Activated naive CD8-positive, alpha-beta T cell treated with anti-CD3 and anti-CD28 coated beads, Interleukin-2, amount 50 U/mL, for 24 hours (primary cell): ENCODE measurements around the gene CD300LG.
"Not testable (repeated sequence)": the region's sequence is repeated elsewhere in the genome, so short reads cannot be mapped to it uniquely, and the experiment has no call there.

Experiments used
- ATAC-seq: fragments of 150-1000 bp; cut with Tn5 transposase; one replicate; pipeline ENCODE4 v1.10.0; 2021
- DNase-seq: peaks from one replicate; pipeline ENCODE4 v3.0.0; 2021
- H3K27ac Mint-ChIP-seq: one replicate; pipeline ENCODE4 v1.8.0; 2021; ENCODE audit warnings: mild to moderate bottlenecking, mixed read lengths
- H3K27me3 Mint-ChIP-seq: one replicate; pipeline ENCODE4 v1.8.0; 2021; ENCODE audit warnings: mixed read lengths
- H3K36me3 Mint-ChIP-seq: one replicate; pipeline ENCODE4 v1.8.0; 2021; ENCODE audit warnings: low read depth, mixed read lengths
- H3K4me1 Mint-ChIP-seq: one replicate; pipeline ENCODE4 v1.8.0; 2021; ENCODE audit warnings: mixed read lengths
- H3K4me3 Mint-ChIP-seq: one replicate; pipeline ENCODE4 v1.8.0; 2021; ENCODE audit warnings: mild to moderate bottlenecking, moderate library complexity, mixed read lengths
- H3K9me3 Mint-ChIP-seq: one replicate; pipeline ENCODE4 v1.8.0; 2021; ENCODE audit warnings: mixed read lengths

Gene CD300LG

DNA sequence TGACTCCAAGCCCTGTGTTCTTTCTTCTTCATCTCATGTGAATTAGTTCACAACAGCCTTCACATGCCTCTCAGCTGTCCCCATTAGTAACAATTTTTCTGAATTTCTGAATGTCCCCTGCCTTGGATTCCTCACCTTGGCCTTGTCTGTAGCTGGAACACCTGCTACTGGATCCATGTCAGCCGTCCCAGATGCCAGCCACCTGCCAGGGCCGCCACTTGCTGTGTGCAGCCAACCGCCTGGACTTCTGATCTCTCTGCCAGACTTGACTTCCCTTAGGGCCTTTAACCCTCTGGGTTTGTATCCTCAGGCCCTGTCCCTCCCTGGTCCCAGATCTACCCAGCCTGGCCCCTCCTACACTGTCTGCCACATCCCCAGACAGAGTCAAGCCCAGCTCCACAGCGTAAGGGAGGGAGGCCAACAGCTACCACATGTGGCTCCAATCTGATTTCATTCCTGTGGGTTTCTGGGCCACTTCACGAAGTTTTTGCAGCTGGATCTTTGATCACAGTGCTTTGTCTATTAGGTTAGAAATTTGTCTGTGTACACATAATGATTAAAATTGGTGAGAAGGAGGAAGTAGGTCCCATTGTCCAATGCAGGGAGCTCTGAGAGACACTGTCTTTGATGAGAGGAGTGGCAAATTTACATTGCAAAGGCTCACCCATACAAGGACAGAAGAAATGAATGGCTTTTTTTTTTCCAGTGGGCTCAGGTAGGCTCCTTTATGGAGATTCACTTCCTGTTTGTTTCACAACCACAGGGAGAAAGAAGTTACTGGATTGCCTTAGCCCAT, 45.1 kb downstream of the CD300LG start:
- Mint-ChIP-seq H3K27me3 (peaks cover 4% of the 10 kb centered on the region), H3K4me3 (no peak overlapping the region), H3K36me3 (no peaks in the 10 kb centered on the region), H3K9me3 (no peaks in the 10 kb centered on the region), H3K4me1 (no peaks in the 10 kb centered on the region), H3K27ac (no peak overlapping the region)
- ATAC-seq: no peak
- no peak for DNase-seq

DNA sequence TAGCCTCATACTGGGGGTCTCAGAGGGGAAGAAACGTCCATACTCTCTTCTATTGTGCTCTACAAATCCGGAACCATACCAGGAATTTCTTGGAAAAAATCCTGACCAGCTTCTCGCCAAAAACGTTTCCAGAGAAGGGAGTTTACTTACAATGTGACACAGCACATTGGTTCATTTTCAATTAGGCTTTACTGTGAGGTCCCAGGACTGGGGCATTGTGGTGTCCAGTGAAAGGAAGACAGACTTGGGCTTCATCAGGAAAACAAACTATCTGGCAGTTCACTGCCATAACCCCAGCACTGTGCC, 45.6 kb downstream of the CD300LG start:
- no peaks in the 10 kb centered on the region for H3K9me3 Mint-ChIP-seq
- H3K4me1 Mint-ChIP-seq: no peaks in the 10 kb centered on the region
- no peak for DNase-seq
- H3K36me3 Mint-ChIP-seq: no peaks in the 10 kb centered on the region
- no peak for ATAC-seq
- peaks cover 4% of the 10 kb centered on the region for H3K27me3 Mint-ChIP-seq
- no peak overlapping the region for H3K27ac Mint-ChIP-seq
- no peak overlapping the region for H3K4me3 Mint-ChIP-seq

DNA sequence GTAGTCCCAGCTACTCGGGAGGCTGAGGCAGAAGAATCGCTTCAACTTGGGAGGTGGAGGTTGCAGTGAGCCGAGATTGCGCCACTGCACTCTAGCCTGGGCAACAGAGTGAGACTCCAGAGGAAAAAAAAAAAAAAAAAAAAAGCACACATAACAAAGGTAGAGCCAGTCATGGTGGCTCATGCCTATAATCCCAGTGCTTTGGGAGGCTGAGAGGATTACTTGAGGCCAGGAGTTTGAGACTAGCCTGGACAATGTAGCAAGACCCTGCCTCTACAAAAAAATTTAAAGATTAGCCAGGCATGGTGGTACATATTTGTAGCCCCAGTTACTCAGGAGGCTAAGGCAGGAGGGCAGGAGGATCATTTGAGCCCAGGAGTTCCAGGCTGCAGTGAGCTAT, 47.5 kb downstream of the CD300LG start:
- H3K36me3 Mint-ChIP-seq, H3K27me3 Mint-ChIP-seq, H3K9me3 Mint-ChIP-seq, DNase-seq, H3K4me3 Mint-ChIP-seq, H3K27ac Mint-ChIP-seq, ATAC-seq, H3K4me1 Mint-ChIP-seq: not testable (repeated sequence)

DNA sequence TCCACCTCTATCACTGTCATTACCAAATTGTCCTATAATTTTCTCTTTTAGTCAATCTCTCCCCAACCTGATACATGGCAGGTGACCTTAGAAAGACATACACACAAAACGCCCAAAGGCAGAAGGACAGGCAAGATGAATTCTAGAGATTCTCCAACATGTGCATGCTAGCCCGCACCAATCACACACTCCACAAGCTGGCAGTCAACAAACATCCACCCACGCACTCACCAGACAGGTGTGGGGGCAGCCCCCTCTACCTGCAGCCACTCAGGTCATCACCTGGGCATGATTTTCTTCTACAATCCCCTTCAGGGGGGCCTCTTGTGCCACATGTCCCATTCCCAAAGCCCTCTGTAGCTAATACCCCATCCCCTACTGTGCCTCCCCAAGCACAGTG, 50.9 kb downstream of the CD300LG start:
- DNase-seq (no peak), ATAC-seq (no peak)
- peaks cover 5% of the 10 kb centered on the region for H3K27me3 Mint-ChIP-seq
- no peak overlapping the region for H3K4me3 Mint-ChIP-seq
- no peaks in the 10 kb centered on the region for H3K9me3 Mint-ChIP-seq
- H3K27ac Mint-ChIP-seq: no peak overlapping the region
- no peaks in the 10 kb centered on the region for H3K36me3 Mint-ChIP-seq
- peaks cover 15% of the 10 kb centered on the region for H3K4me1 Mint-ChIP-seq

DNA sequence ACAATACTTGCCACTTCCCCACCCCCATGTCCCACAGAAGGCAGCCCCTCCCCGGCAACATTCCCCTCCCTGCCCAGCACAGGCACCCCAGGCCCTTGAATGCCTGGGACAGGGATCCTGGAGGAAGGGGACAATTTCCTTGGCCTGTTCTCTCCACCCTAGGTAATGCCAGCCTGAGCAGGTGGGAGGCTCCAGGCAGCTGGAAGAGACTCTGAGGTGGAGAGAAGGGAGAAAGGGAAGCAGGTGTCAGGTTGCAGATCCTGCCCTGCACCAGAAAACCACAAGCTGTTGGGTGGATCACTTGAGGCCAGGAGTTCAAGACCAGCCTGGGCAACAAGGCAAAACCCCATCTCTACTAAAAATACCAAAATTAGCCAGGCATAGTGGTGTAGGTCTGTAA, 51.5 kb downstream of the CD300LG start:
- Mint-ChIP-seq H3K9me3 (no peaks in the 10 kb centered on the region), H3K27me3 (peaks cover 5% of the 10 kb centered on the region), H3K27ac (no peak overlapping the region), H3K4me1 (peaks cover 15% of the 10 kb centered on the region), H3K4me3 (no peak overlapping the region), H3K36me3 (no peaks in the 10 kb centered on the region)
- DNase-seq (no peak), ATAC-seq (no peak)

DNA sequence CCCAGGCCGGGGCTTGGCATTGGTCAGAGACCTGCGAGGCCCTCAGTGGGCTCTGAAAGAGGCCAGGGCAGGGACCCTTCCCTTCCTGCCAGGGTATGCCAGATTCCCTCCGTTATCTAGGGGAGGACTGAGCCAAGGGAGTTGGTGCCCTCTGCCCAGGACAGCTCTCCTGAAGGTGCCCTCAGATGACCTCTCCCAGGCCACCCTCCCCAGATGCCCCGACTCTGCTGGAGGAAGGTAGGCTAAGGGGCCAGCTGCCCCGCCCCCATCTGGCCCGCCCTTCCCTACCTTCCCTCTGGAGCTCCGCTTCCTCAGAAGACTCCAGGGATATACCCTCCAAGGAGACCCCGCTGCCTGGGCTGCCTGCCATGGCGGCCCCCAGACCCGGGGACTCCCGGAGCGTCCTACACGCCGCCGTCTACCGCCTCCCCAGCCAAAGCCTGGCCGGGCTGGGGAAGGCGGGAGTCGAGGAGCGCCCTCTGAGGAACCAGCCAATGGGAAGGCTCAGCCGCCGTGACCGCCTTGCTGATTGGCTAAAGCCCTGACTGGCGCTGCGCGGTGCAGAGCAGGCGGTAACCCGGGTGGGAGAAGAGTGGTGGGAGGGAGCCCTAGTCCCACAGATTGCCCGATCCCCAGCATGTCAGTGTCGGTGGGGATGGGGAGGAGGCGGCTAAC, 53.3 kb downstream of the CD300LG start:
- Mint-ChIP-seq H3K36me3 (no peaks in the 10 kb centered on the region), H3K4me3 (peak overlapping the region; percentile 65), H3K4me1 (peaks cover 15% of the 10 kb centered on the region), H3K27me3 (peaks cover 13% of the 10 kb centered on the region), H3K9me3 (no peaks in the 10 kb centered on the region), H3K27ac (no peak overlapping the region)
- DNase-seq (peak; percentile 85), ATAC-seq (peak; percentile 99)

DNA sequence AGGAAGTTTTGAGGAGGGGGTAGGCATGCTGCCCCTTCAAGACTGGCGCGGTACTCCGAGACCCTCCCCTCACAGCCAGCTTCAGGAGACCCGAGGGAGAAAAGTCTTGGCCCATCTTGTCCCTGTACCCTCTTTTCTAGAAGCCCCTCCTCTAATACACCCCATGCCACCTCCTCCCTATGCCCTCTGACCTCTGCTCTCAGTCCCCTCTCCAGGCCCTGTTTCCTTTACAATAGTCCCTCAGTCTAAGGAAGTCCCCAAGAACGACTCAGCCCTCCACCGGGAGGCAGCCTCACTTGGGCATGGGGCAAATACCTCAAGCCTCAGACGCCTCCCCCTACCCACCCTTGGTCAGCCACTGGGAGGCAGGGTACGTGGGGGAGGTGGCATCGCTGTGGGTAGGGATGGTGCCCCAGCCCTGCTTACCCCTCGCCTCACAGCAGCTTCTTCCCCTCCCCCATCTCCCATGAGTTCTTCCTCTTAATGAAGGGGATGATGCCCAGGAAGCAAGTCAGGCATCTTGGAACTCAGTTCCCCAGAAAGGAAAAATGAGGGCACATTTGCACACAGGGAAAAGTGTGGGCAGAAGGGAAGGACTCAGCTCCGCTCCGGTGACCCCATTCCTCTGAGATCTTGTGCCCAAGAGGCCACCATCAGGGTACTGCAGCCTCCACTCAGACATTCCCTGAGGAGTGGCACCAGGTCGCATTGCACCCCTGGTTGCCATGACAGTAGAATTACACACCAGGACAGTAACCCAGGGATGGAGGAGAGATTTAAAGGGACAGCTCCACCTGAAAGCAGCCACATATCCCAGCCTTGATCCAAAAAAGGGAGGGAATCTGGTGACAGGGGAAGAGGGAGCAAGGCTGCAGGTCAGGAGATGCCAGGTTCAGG, 54.1 kb downstream of the CD300LG start:
- no peaks in the 10 kb centered on the region for H3K9me3 Mint-ChIP-seq
- peak overlapping the region; percentile 65 for H3K4me3 Mint-ChIP-seq
- DNase-seq: no peak
- peaks cover 17% of the 10 kb centered on the region for H3K4me1 Mint-ChIP-seq
- H3K27ac Mint-ChIP-seq: no peak overlapping the region
- H3K27me3 Mint-ChIP-seq: peaks cover 13% of the 10 kb centered on the region
- no peak for ATAC-seq
- H3K36me3 Mint-ChIP-seq: no peaks in the 10 kb centered on the region

DNA sequence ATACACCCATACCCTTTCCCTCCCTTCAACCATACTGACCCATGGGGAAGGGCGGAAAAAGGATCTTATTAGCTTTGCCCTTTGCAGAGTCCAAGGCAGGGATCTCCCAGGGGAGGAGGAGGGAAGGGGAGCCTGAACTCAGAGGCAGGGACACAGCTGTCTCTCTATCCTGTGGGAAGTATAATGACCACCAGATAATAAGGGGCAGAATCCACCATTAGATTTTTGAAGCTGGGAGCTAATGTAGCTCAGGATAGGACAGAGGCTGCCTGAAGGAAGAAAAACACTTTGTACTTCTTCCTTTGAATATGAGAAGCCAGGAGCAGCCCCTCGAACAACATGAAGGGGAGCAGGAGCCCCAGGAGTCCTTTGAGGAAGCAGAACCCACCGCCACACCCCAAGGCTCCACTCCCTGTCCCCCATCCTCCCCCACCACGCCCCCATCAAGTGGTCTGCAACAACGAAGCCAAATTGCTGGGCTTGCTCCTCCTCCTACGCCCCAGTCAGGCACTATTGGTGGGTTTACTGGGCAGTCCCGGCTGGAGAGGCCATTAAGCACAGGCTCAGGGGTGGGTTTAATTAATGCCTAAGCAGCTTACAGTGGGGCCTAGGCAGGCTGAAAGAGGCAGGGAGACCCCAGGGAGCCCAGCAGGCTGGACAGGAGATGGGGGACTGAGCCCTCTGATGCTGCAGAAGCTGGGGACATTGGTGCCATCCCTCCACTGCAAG, 55.0 kb downstream of the CD300LG start:
- Mint-ChIP-seq H3K27ac (no peak overlapping the region), H3K4me1 (peaks cover 22% of the 10 kb centered on the region), H3K4me3 (no peak overlapping the region), H3K36me3 (no peaks in the 10 kb centered on the region), H3K27me3 (peaks cover 20% of the 10 kb centered on the region), H3K9me3 (no peaks in the 10 kb centered on the region)
- ATAC-seq (no peak), DNase-seq (no peak)

DNA sequence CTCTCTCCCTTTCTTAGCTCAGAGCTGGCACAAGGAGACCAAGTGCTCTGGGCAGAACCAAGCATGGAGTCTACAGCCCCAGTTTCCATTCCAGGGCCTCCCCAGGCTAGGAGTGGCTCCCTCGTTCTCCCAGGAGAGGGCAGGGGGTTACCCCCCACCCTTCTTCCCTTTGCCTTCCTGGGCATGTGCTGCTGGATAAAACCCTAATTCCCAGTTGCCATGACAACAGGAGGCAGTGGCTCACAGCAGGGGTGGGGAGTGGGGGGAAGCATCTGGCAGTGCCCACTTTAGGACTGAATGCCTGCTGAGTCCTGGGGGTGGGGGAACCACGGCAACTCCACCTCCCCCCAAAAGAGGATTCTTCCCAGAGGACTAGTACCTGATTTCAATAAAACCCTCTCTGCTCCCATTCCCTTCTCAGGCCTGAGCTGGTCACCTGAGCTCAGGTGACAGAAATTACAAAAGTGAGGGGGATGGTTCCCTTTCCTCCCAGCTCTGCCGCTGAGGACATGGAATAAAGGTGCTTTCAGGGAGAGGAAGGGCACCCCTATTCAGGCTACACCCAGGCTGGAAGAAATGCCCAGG, 58.5 kb downstream of the CD300LG start:
- no peak for ATAC-seq

DNA sequence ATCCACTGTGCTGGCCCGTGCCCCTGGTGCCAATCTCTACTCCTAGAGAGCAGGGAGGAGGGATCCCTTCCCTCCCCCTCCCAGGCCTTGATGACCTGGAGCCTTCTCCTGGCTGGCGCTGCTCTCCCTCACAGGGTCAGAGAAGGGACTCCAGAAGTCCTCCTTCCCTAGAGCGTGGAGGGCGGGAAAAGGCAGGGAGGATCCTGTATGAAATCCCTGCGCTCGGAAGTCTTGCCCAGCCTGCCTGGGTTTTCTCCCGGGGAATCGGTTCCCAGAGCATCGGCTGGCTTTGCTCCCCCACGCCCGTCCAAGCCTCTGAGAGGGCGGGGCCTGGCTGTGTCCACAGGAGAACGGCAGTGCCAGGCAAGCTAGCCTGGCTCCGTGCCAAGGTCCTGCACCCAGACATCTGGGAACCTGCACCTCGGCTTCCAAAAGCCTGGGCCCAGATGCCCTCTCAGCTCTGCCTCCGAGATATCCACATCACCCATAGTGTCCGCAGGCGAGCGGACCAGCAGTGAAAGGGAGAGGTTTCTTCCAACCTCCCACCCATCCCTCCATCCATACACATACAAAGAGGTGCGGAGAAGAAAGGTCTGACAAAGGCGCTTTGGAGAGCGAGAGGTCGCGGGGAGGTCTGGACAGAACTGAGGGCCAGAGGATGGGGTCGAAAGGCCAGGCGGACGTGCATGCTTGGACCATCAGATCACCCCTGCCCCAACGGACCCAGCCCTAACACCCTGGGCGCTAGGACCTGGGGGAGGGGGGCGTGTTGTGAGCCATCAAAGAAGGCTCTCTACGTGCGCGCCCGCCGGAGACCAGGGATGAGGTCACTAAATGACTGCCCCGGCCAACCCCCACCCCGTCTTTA, 59.2 kb downstream of the CD300LG start:
- Mint-ChIP-seq H3K9me3 (no peaks in the 10 kb centered on the region), H3K36me3 (no peaks in the 10 kb centered on the region), H3K4me1 (peaks cover 21% of the 10 kb centered on the region), H3K27me3 (peaks cover 23% of the 10 kb centered on the region), H3K4me3 (peak overlapping the region; percentile 62), H3K27ac (no peak overlapping the region)
- ATAC-seq (no peak), DNase-seq (peak; percentile 39)

More for the DNA sequence above, 58.5 kb downstream of the CD300LG start:
- no peak overlapping the region for H3K4me3 Mint-ChIP-seq
- H3K36me3 Mint-ChIP-seq: no peaks in the 10 kb centered on the region
- no peak for DNase-seq
- peaks cover 25% of the 10 kb centered on the region for H3K27me3 Mint-ChIP-seq
- H3K4me1 Mint-ChIP-seq: peaks cover 27% of the 10 kb centered on the region
- H3K9me3 Mint-ChIP-seq: no peaks in the 10 kb centered on the region
- no peak overlapping the region for H3K27ac Mint-ChIP-seq

DNA sequence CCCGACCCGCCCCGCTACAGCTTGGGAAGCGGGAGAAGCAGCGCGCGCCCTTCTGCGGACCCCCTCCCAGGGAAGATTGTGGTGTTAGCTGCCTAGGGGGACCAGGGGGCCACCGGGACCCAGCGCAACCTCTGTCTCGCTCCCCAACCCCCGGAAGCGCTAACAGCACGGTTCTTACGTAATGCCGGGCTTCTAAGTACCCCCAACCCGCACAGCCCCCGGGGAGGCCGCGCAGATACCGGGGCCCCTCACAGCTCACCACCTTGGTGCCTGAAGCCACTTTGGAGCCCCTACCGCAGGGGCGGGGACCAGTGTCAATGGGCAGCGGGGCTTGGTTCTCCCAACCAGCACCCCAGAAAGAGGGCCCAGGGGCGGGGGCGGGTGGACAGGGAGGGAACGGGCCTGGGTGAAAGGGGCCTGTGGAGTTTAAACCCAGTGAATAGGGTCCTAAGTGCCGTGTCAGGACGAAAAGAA, 60.0 kb downstream of the CD300LG start:
- no peaks in the 10 kb centered on the region for H3K9me3 Mint-ChIP-seq
- H3K4me1 Mint-ChIP-seq: peaks cover 18% of the 10 kb centered on the region
- H3K36me3 Mint-ChIP-seq: no peaks in the 10 kb centered on the region
- peaks cover 23% of the 10 kb centered on the region for H3K27me3 Mint-ChIP-seq
- DNase-seq (no peak), ATAC-seq (no peak)
- peak overlapping the region; percentile 62 for H3K4me3 Mint-ChIP-seq
- H3K27ac Mint-ChIP-seq: no peak overlapping the region

DNA sequence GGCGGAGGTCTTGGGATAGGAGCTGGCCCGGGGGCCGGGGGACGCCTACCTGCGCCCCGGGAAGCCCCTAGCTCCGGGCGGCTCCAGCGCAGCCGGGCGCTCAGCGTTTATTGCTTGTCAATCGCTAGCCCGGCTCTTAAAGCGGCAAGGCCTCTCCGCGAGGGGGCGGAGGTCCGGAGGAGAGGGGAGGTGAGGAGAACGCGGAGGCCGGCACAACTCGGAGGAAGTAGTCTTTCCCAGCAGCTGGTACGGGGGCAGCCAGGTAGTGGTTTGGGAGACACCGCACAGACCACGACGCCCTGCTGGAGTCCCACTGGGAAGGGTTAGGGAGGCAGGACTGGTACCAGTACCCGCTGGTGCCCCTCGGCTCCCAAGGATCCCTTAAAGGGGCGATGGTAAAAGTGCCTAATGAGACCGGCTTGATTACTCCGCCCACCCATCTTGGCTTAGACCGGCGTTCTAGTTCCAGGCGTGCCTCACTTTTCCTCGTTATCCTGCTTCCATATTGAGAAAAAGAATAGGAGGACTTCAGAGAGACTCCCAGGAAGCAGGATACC, 60.5 kb downstream of the CD300LG start, which contains the start of gene MPP2:
MPP2 (minus strand) TSS at position 112 of the 557 bp plus-strand sequence. CDS start 3,076 bp downstream, outside the sequence.
- peak; percentile 41 for ATAC-seq
- H3K9me3 Mint-ChIP-seq: no peaks in the 10 kb centered on the region
- DNase-seq: peak; percentile 60
- H3K27me3 Mint-ChIP-seq: peaks cover 23% of the 10 kb centered on the region
- peak within 1 kb of the TSS; percentile 62 for H3K4me3 Mint-ChIP-seq
- no peaks in the 10 kb centered on the region for H3K36me3 Mint-ChIP-seq
- peaks cover 18% of the 10 kb centered on the region for H3K4me1 Mint-ChIP-seq
- H3K27ac Mint-ChIP-seq: no peak within 1 kb of the TSS
